Endothelial cell of umbilical vein (primary cell): ENCODE data around the gene MYCBP2. TPM values are rescaled to one million over a fixed set of nuclear protein-coding genes. Genes with fewer than 3 reads are reported as not detected.
"Not testable (repeated sequence)": the region's sequence is repeated elsewhere in the genome, so short reads cannot be mapped to it uniquely, and the experiment has no call there.

Source experiments
- BruUV-seq: library from RNA; stranded (reverse); fragments of 400-500 nt; replicated peaks from 2 replicates; lab custom pipeline; 2021; lab: Mats Ljungman, UMichigan
- CTCF ChIA-PET: fragments of 300-600, 350-600 bp; sonication (Branson Sonifier 250); formaldehyde crosslinking; loops from one replicate; lab custom pipeline; 2021; ENCODE audit warnings: antibody characterized with exemption, inconsistent platforms; lab: Charles Lee
- POLR2A ChIA-PET: fragments of 300-600, 350-600 bp; sonication (Branson Sonifier 250); formaldehyde crosslinking; loops from one replicate; lab custom pipeline; 2021; ENCODE audit warnings: antibody characterized with exemption, inconsistent platforms; lab: Charles Lee
- DNase-seq: peaks from one replicate; pipeline ENCODE4 v3.0.0-alpha.2; 2011; ENCODE audit warnings: low read depth, low spot score
- FAIRE-seq: peaks from 2 replicates; lab custom pipeline; 2011; peaks lifted over from hg19 to GRCh38; lab: Jason Lieb, UNC
- H2AFZ ChIP-seq: 2 replicates; pipeline ENCODE4 v1.6.0; 2012; ENCODE audit warnings: low read depth, low read length, control low read depth, inconsistent platforms
- H3K27ac ChIP-seq: 2 replicates; pipeline ENCODE4 v1.5.1; 2011; ENCODE audit warnings: low read depth, mild to moderate bottlenecking, control low read depth, low read length, moderate library complexity; ENCODE audit not compliant: insufficient read depth
- H3K27me3 ChIP-seq, 2 experiments: 2 replicates each; pipeline versions ENCODE4 v1.6.0 to v1.6.1; 2011; ENCODE audit warnings: low read length in 2 of 2, mixed read lengths in 1 of 2; ENCODE audit not compliant: control insufficient read depth in 2 of 2, insufficient read depth in 2 of 2
- H3K36me3 ChIP-seq, 2 experiments: 2 replicates in 1 of 2; 3 replicates in 1 of 2; pipeline ENCODE4 v1.5.1; 2011; ENCODE audit warnings: low read length in 2 of 2, mild to moderate bottlenecking in 1 of 2, moderate library complexity in 1 of 2; ENCODE audit not compliant: control insufficient read depth in 2 of 2, insufficient read depth in 2 of 2; ENCODE audit errors: extremely low read depth in 1 of 2
- H3K4me1 ChIP-seq: 3 replicates; pipeline ENCODE4 v1.5.1; 2011; ENCODE audit warnings: mild to moderate bottlenecking, low read length; ENCODE audit not compliant: control insufficient read depth, insufficient read depth; ENCODE audit errors: extremely low read depth
- H3K4me2 ChIP-seq: 2 replicates; pipeline ENCODE4 v1.6.1; 2011; ENCODE audit warnings: low read length, control low read depth, mixed read lengths; ENCODE audit not compliant: insufficient read depth
- H3K4me3 ChIP-seq, 3 experiments: fragments of 200-600 bp in 1 of 3; sonication (generic), shearing (Covaris generic) in 1 of 3; replicated peaks in 1 of 3; 2 replicates each; pipeline ENCODE4 v1.5.1; 2011 to 2016; ENCODE audit warnings: control low read depth in 3 of 3, low read length in 3 of 3, mild to moderate bottlenecking in 2 of 3, inconsistent platforms in 1 of 3, low read depth in 1 of 3, moderate library complexity in 1 of 3; ENCODE audit not compliant: insufficient read depth in 1 of 3
- H3K79me2 ChIP-seq: 2 replicates; pipeline ENCODE4 v1.6.0; 2012; ENCODE audit warnings: low read length, inconsistent platforms; ENCODE audit not compliant: control insufficient read depth, insufficient read depth
- H3K9ac ChIP-seq: replicated peaks from 2 replicates; pipeline ENCODE3; 2011; ENCODE audit warnings: low read length, control low read depth; ENCODE audit not compliant: insufficient read depth; ENCODE audit errors: extremely low read depth
- H3K9me1 ChIP-seq: replicated peaks from 3 replicates; pipeline ENCODE4 v1.6.0; 2011; ENCODE audit warnings: mild to moderate bottlenecking, low read length; ENCODE audit not compliant: control insufficient read depth, insufficient read depth; ENCODE audit errors: extremely low read depth
- H3K9me3 ChIP-seq: replicated peaks from 2 replicates; pipeline ENCODE4 v1.5.1; 2012; ENCODE audit warnings: low read length, inconsistent platforms; ENCODE audit not compliant: control insufficient read depth, insufficient read depth
- H4K20me1 ChIP-seq: replicated peaks from 2 replicates; pipeline ENCODE3; 2011; ENCODE audit warnings: mild to moderate bottlenecking, low read length; ENCODE audit not compliant: control insufficient read depth, insufficient read depth; ENCODE audit errors: extremely low read depth
- CTCF ChIP-seq, 2 donors: IDR thresholded peaks; 1 replicate in 1 of 2; 2 replicates in 1 of 2; pipeline ENCODE4 v1.5.1; 2011; ENCODE audit warnings: low read length in 2 of 2, mild to moderate bottlenecking in 2 of 2, moderate library complexity in 2 of 2, control low read depth in 1 of 2, inconsistent platforms in 1 of 2, low read depth in 1 of 2; ENCODE audit not compliant: insufficient read depth in 1 of 2; ENCODE audit errors: extremely low read depth in 1 of 2
- EZH2 ChIP-seq: IDR thresholded peaks from 2 replicates; pipeline ENCODE4 v1.6.1; 2012; ENCODE audit warnings: borderline replicate concordance, low read depth, mild to moderate bottlenecking, moderate library complexity, low read length, inconsistent platforms; ENCODE audit not compliant: severe bottlenecking
- FOS ChIP-seq: IDR thresholded peaks from 2 replicates; pipeline ENCODE4 v1.6.1; 2011; ENCODE audit warnings: mild to moderate bottlenecking, low read length, moderate library complexity, borderline replicate concordance; ENCODE audit not compliant: insufficient read depth
- GATA2 ChIP-seq: IDR thresholded peaks from 2 replicates; pipeline ENCODE4 v1.7.0; 2011; ENCODE audit warnings: low read depth, mild to moderate bottlenecking, moderate library complexity, mixed read lengths, low read length; ENCODE audit not compliant: insufficient read length, insufficient read depth
- JUN ChIP-seq: IDR thresholded peaks from 2 replicates; pipeline ENCODE4 v1.6.1; 2011; ENCODE audit warnings: borderline replicate concordance, low read depth; ENCODE audit not compliant: insufficient read length, insufficient read depth
- MYC ChIP-seq: IDR thresholded peaks from one replicate; pipeline ENCODE4 v1.6.1; 2011; ENCODE audit warnings: mild to moderate bottlenecking, low read depth, low read length
- POLR2A ChIP-seq: IDR thresholded peaks from 2 replicates; pipeline ENCODE4 v1.6.1; 2012; ENCODE audit warnings: low read depth, mild to moderate bottlenecking, control low read depth, low read length
- POLR2AphosphoS5 ChIP-seq: IDR thresholded peaks from 2 replicates; pipeline ENCODE4 v1.6.1; 2012; ENCODE audit warnings: low read depth, mild to moderate bottlenecking, control low read depth, low read length, moderate library complexity; ENCODE audit not compliant: insufficient read depth
- dilution Hi-C: fragments of 300-500 bp; cut with MboI; formaldehyde crosslinking; loops from one replicate; pipeline ENCODE4 v1.15.0; 2019; ENCODE audit warnings: low sequenced_read_pairs; ENCODE audit not compliant: extremely low pct_ligation_motif_present
- intact Hi-C: fragments of 100-400 bp; cut with micrococcal nuclease; formaldehyde crosslinking; loops from one replicate; pipeline ENCODE4 v1.10.0; 2022
- polyA plus RNA-seq, 4 experiments: library from polyadenylated mRNA; depleted of rRNA in 3 of 4; stranded (reverse) in 3 of 4; unstranded in 1 of 4; fragments of >200 nt; gene quantifications; 2 replicates each; pipeline versions ENCODE4 v1.2.1 to v1.2.3, GENCODE V29; 2011 to 2012; ENCODE audit warnings: missing spikeins in 1 of 4
- total RNA-seq: library from RNA; stranded (reverse); gene quantifications from 2 replicates; pipeline ENCODE4 v1.2.3, GENCODE V29; 2021
- TF ChIP-seq, protein P1 (sequence below): IDR thresholded peaks from 2 replicates; pipeline ENCODE4 v1.6.1; 2011; ENCODE audit not compliant: insufficient read depth, insufficient read length

Gene MYCBP2
- total and polyA plus RNA-seq, 2 donors (not counting 3 experiments of a cell fraction or from before 2014, with no cell fraction given): 30.5 to 89.8 TPM

DNA sequence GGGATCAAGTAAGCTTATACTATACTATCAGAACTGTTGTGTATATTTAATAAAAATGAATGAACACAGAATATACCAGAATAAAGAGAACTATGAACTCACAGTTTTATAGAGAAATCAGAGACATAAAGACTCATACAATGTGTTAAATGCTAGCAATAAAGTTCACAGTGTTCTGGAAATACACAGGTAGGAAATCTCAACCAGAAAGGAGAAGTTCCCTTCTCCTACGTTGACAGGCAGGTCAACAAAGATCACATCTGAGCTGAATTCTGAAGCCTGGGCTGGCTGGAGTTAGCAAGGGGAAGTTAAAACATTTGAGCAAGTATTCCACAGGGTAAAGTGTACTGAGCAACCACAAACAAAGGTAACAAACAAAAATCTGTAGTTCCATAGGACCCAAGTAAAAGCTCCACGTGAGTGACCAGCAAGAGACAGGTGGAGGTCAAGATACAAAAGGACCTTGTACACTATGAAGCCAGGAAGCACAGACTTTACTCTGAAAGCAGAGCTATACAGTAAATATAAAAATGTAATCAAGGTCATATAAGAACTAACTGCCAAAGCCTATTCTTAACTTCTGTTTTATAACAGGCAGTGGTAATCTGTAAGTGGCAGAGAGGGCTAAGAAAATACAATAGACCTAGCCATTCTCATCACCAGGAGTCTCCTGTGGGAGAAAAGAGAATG lies 312.9 kb downstream of the MYCBP2 start:
- Histone ChIP-seq H3K9ac (no peak overlapping the region), H3K4me1 (no peaks in the 10 kb centered on the region), H3K36me3 (peaks cover 17 to 28% of the 10 kb centered on the region in 2 experiments), H3K27ac (no peak overlapping the region), H3K27me3 (no peaks in the 10 kb centered on the region), H3K79me2 (peaks cover 40% of the 10 kb centered on the region), H3K9me1 (no peaks in the 10 kb centered on the region), H3K4me2 (no peak overlapping the region), H3K4me3 (no peak overlapping the region), H2AFZ (no peak overlapping the region), H3K9me3 (no peaks in the 10 kb centered on the region), H4K20me1 (no peaks in the 10 kb centered on the region)
- ChIA-PET POLR2A (interaction anchor here (0.5 kb wide), 1 partner anchor 11 kb away, joined by 5 read pairs; no protein-coding TSS in a partner anchor), CTCF (interaction anchor here (1.2 to 1.4 kb wide), 2 partner anchors 9 to 12 kb away, joined by 4 read pairs; no protein-coding TSS in a partner anchor)
- FAIRE-seq: no peak
- BruUV-seq: no TSS peak
- no peak for DNase-seq
- intact Hi-C loops: no loop called here
- dilution Hi-C loops: no loop called here
- TF ChIP-seq CTCF (IDR thresholded peaks at IDR 0.05; ENCODE audit: extremely low read depth in 1 of 2, insufficient read depth in 1 of 2, low read depth in 1 of 2, low read length in 2 of 2) (no peak), FOS (no peak), MYC (no peak), EZH2 (no peak), JUN (no peak), POLR2AphosphoS5 (no peak), GATA2 (no peak), POLR2A (no peak)
- TF ChIP-seq, protein P1, sequence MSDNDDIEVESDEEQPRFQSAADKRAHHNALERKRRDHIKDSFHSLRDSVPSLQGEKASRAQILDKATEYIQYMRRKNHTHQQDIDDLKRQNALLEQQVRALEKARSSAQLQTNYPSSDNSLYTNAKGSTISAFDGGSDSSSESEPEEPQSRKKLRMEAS: no peak

- H3K4me2 ChIP-seq, CTCF ChIA-PET, H3K27ac ChIP-seq, H3K9me3 ChIP-seq, DNase-seq, H3K4me3 ChIP-seq, H3K4me1 ChIP-seq, POLR2A ChIA-PET, H3K27me3 ChIP-seq, FAIRE-seq, H3K9me1 ChIP-seq, H3K9ac ChIP-seq, intact Hi-C loops, dilution Hi-C loops, BruUV-seq, H2AFZ ChIP-seq, H4K20me1 ChIP-seq: not testable (repeated sequence)
- Histone ChIP-seq H3K79me2 (peaks cover 24% of the 10 kb centered on the region), H3K36me3 (peaks cover 16 to 23% of the 10 kb centered on the region in 2 experiments)
Measured at GRCh38 chr13:77009719-77010118, 317.2 kb downstream of the MYCBP2 start.
